Lung microvascular endothelial cell (primary cell): ENCODE measurements around the gene CAMSAP2. TPM values are rescaled to one million over a fixed set of nuclear protein-coding genes. Genes with fewer than 3 reads are reported as not detected.
"Not testable (repeated sequence)": the region's sequence is repeated elsewhere in the genome, so short reads cannot be mapped to it uniquely, and the experiment has no call there.

Experiments
- DNase-seq, 2 donors: peaks; one replicate each; pipeline versions ENCODE4 v3.0.0 to v3.0.0-alpha.2; 2010; ENCODE audit warnings: low read depth in 2 of 2
- total RNA-seq: library from RNA; depleted of rRNA; stranded (reverse); fragments of >200 nt; gene quantifications from 2 replicates; pipeline ENCODE4 v1.2.1, GENCODE V29; 2014

The CAMSAP2 gene
- total RNA-seq, 1 donor from 2014 or later, result 26.0 TPM

GRCh38 chr1:200779326-200779725, 40.6 kb downstream of the CAMSAP2 start:
- no peak for DNase-seq

DNA sequence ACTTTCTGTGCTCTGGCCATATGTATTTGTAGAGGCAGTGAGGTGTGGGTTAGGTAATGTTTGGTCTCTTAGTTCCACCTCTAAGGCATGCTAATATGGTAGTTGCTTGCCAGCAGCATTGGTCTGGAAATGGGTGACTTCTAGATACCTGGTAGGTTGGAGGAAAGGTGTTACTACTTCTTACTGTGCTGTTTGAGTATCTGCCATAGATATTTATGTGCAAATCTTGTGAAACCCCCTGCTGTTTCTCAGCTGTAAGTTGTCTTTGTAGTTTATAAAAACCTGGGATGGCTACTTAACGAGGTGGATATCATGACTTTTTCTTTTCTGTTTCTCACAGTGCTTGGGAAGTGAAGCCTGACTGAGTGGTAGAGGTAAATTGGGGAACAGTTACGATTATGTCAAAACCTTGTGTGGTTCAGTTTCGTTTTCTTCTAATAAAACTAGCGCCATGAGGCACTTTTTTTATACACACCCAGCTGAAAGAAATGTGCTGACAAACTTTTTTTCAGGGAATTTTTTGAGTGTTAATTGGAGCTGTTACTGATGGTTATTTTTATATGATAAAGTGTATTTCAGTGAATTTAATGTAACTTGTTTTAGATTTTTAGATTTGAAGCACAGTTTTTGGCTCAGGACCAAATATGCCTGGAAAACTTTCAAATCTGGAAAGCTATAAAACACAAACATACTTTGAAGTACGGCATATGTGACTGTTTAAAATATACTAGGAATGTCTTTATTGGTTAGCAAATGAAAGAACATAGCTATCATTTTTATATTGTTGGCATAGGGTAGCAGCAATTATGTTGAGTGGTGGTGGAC, 42.1 kb downstream of the CAMSAP2 start:
- peak; percentile 17 to 64 for DNase-seq

- no peak for DNase-seq
Measured at GRCh38 chr1:200783926-200784325, 45.2 kb downstream of the CAMSAP2 start.

DNA sequence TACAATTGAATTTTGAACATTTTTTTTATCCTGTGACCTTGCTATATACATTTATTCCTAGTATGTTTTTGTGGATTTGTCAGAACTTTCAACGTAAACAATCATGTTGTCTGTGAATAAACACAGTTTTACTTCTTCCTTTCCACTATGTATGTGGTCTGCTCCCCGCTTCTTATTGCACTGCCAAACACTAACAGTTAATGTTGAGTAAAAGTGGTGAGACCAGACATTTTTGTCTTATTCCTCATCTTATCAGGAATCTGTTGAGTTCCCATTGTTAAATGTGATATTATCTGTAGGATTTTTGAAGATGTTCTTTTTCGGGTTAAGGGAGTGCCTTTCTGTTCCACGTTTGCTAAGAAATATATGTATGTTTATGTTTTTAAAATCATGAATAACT, 45.9 kb downstream of the CAMSAP2 start:
- no peak for DNase-seq

- DNase-seq, result no peak
Measured at GRCh38 chr1:200786788-200787187, 48.1 kb downstream of the CAMSAP2 start.

DNA sequence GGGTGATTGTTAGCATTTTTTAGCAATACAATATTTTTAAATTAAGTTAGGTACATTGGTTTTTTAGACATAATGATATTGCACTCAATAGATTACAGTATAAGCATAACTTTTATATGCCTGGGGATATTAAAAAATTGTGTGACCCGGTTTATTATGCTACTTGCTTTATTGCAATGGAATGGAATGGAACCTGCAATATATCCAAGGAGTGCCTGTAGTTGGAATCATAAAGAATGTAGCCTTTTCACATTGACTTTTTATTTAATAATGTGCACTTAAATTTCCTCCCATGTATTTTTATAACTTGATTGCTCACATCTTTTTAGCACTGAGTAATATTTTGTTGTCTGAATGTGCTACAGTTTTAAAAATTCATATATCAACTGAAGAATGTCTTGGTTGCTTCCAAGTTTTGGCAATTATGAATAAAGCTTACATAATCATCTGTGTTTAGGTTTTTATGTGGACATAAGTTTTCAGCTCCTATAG, 49.2 kb downstream of the CAMSAP2 start:
- no peak for DNase-seq

- not testable (repeated sequence) for DNase-seq
Measured at GRCh38 chr1:200791012-200791411, 52.3 kb downstream of the CAMSAP2 start.

DNA sequence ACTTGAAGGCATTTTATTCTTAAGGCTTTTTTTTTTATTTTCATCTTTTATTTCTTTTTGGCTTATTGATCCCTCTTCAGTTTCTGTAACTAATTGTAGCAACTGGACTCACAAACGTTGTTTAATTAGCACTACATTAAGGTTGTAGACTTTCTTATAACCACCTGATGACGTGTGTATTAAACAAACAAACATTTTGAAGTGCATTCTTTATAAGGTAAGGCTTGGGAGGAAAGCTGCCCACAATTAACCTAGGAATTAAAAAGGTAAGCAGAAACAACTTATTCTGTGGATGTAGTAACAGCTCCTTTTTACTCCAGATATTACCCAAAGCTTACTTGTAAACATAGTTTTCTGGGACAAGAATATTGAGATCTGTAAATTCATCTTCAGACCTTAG, 55.0 kb downstream of the CAMSAP2 start:
- DNase-seq, result no peak

DNA sequence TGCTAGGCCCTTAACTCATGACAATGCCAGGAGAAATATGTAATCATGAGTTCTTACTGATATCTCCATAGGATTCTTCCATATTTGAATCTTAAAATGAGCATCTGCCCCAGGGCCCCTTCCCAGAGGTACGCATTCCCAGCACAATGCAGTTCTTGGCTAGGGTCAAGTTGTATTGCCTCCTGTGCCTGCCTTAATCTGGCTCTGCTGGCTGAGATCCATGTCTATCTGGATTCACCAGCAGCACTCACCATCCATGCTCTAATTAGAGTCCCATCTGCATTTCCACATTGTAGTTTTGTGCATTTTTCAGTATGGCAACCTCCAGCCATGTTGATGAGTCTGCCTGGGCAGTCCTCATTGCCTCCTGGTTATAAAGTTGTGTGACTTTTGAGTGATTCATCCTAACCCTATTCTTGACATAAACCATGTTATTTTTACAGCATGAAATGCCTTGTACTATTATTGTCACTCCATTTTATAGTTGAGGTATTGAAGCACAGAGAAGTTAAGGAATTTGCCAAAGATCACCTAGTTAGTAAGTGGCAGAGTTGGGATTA, 55.9 kb downstream of the CAMSAP2 start:
- DNase-seq, result peak in 1 of 2 donors; percentile 12

DNA sequence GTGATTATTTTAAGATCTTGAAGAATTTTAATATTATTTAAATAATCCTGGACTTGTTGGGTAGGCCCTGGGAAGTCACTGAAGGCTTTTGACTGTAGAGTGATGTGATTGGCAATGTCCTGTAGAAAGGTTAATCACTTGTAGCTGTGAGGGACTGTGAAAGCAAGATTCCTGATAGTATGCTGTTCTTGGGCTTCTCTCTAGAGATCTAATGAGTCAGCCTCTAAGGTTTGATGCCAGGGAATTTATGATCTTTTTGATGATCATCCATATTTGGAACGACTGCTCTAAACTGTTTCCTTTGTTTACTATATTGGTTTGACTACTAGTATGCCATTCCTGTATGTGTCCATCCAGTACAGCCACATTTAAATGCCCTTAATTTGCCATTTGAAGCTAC, 56.5 kb downstream of the CAMSAP2 start:
- peak; percentile 10 to 71 for DNase-seq

- DNase-seq, result no peak
Measured at GRCh38 chr1:200802042-200802441, 63.3 kb downstream of the CAMSAP2 start.

DNA sequence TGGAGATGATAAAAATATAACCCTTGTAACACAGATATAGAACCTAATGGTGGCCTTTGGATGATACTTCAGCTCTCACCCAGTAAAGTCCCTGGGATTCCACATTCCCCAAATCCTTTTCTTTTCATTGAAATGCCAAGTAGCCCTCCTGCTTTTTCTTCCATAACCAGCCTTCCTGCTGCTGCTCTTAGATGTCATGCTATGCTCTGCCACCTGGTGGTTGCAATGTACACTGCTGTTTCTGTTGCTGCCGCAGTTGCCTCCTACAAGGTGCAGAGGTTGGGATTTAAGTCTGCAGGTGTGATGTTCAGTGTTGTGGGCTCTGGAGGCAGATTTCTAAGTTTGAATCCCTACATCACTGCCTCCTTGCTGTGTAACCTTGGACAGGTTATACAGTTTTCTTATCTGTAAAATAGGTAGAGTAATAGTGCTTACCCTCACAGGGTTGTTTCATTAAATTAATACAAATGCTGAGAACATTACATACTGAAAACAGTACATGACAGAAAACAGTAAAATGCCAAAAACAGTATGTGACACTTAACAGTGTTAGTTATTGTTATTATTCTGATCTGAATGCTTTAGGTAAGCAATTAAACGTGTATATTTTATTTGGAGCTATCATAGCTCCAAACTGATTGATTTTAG, 64.3 kb downstream of the CAMSAP2 start:
- peak; percentile 86 to 88 for DNase-seq

GRCh38 chr1:200805719-200806118, 67.0 kb downstream of the CAMSAP2 start:
- no peak for DNase-seq

GRCh38 chr1:200808846-200809245, 70.2 kb downstream of the CAMSAP2 start:
- DNase-seq, result no peak

- DNase-seq, result peak in 1 of 2 donors; percentile 11
Measured at GRCh38 chr1:200811704-200812103, 73.0 kb downstream of the CAMSAP2 start.

DNA sequence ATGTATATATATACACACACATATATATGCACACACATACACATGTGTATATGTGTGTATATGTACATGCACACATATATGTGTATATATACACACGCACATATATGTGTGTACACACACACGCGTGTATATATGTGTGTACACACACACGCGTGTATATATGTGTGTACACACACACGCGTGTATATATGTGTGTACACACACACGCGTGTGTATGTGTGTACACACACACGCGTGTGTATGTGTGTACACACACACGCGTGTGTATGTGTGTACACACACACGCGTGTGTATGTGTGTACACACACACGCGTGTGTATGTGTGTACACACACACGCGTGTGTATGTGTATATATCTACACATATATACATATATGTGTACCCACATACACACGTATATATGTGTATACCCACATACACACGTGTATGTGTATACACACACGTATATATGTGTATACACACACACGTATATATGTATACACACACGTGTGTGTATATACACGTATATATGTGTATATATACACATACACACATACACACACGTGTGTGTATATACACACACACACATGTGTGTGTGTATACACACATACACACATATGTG, 78.0 kb downstream of the CAMSAP2 start:
- DNase-seq, result not testable (repeated sequence)

DNA sequence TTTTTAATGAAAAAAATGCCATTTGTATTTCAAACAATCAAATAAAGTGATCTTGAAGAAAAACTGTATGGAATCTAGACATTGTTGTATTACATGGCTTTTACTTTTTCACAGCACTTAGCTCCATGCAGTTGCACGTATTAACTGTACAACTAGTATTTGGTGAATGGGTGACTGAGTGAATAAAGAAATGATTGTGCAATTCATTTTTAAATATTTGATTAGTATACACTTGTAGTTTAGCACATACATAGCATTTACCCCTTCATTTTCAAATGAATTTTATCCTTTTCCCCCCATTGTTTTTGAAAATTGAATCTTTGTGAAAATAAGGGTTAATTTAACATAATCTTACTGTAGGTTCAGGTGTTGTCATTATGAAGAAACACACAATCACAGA, 79.6 kb downstream of the CAMSAP2 start:
- no peak for DNase-seq

GRCh38 chr1:200819726-200820125, 81.0 kb downstream of the CAMSAP2 start:
- DNase-seq, result no peak

GRCh38 chr1:200831091-200831490, 92.4 kb downstream of the CAMSAP2 start:
- DNase-seq, result no peak

GRCh38 chr1:200834383-200834782, 95.7 kb downstream of the CAMSAP2 start:
- DNase-seq, result no peak

- no peak for DNase-seq
Measured at GRCh38 chr1:200836213-200836612, 97.5 kb downstream of the CAMSAP2 start.

DNA sequence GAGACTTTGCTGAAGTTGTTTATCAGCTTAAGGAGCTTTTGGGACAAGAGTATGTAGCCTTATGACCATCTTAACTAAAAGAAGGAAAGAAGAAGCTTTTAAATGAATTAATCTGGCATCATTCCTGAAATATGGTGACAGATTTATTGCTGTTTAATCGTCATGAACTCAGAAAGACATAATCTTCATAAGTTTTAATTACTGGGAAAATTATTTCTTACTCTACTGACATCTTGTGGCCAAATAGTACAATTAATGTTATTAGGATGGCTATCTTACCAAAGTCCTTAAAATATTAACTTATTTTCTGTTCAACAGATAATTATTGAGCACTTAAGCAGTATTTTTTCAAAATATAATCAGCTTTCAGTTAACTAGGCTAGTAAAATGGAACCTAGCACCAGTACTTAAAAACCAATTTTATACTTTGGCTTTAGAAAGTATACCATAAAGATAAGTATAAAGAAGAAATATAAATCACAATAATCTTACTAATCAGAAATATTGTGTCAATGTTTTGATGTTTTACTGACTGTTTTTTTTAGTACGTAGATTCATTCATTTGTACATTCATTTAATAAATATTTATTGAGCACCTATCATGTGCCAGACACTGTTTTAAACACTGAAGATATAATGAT, 99.4 kb downstream of the CAMSAP2 start:
- peak; percentile 43 to 53 for DNase-seq
